ENCODE results near the gene ZCCHC9.

Gene ZCCHC9

GRCh38 chr5:81350507-81350906, 49.1 kb downstream of the ZCCHC9 start:
- in situ Hi-C loops (cut with MboI; ENCODE audit: low pct_unique_long_range_greater_than_20kb, low sequenced_read_pairs, unreplicated experiment), result no loop called here
- DNase-seq (ENCODE audit: low spot score), result no peak
- TF ChIP-seq CTCF (IDR thresholded peaks at IDR 0.05; ENCODE audit: extremely low read depth, insufficient read depth, missing control alignments), result no peak

GRCh38 chr5:81353189-81353588, 51.8 kb downstream of the ZCCHC9 start:
- TF ChIP-seq CTCF (IDR thresholded peaks at IDR 0.05; ENCODE audit: extremely low read depth, insufficient read depth, missing control alignments), result no peak
- DNase-seq (ENCODE audit: low spot score), result no peak
- in situ Hi-C loops (cut with MboI; ENCODE audit: low pct_unique_long_range_greater_than_20kb, low sequenced_read_pairs, unreplicated experiment), result no loop called here

- DNase-seq (ENCODE audit: low spot score), result no peak
- TF ChIP-seq CTCF (IDR thresholded peaks at IDR 0.05; ENCODE audit: extremely low read depth, insufficient read depth, missing control alignments), result no peak
- in situ Hi-C loops (cut with MboI; ENCODE audit: low pct_unique_long_range_greater_than_20kb, low sequenced_read_pairs, unreplicated experiment), result no loop called here
Measured at GRCh38 chr5:81354093-81354492, 52.7 kb downstream of the ZCCHC9 start.

- TF ChIP-seq CTCF (IDR thresholded peaks at IDR 0.05; ENCODE audit: extremely low read depth, insufficient read depth, missing control alignments), result no peak
- DNase-seq (ENCODE audit: low spot score), result no peak
- in situ Hi-C loops (cut with MboI; ENCODE audit: low pct_unique_long_range_greater_than_20kb, low sequenced_read_pairs, unreplicated experiment), result no loop called here
Measured at GRCh38 chr5:81355291-81356251, 54.2 kb downstream of the ZCCHC9 start.

- DNase-seq (ENCODE audit: low spot score), result no peak
- in situ Hi-C loops (cut with MboI; ENCODE audit: low pct_unique_long_range_greater_than_20kb, low sequenced_read_pairs, unreplicated experiment), result no loop called here
- TF ChIP-seq CTCF (IDR thresholded peaks at IDR 0.05; ENCODE audit: extremely low read depth, insufficient read depth, missing control alignments), result no peak
Measured at GRCh38 chr5:81359108-81359507, 57.7 kb downstream of the ZCCHC9 start.

GRCh38 chr5:81359881-81360280, 58.5 kb downstream of the ZCCHC9 start:
- TF ChIP-seq CTCF (IDR thresholded peaks at IDR 0.05; ENCODE audit: extremely low read depth, insufficient read depth, missing control alignments), result no peak
- no peak for DNase-seq (ENCODE audit: low spot score)
- in situ Hi-C loops (cut with MboI; ENCODE audit: low pct_unique_long_range_greater_than_20kb, low sequenced_read_pairs, unreplicated experiment), result no loop called here
